Activated CD4-positive, alpha-beta T cell treated with anti-CD3 and anti-CD28 coated beads, Interleukin-2, amount 50 U/mL, for 4 hours (primary cell): ENCODE results near the gene SPDYE17.
"Not testable (repeated sequence)": the region's sequence is repeated elsewhere in the genome, so short reads cannot be mapped to it uniquely, and the experiment has no call there.

Source experiments
- DNase-seq, 2 experiments: peaks; one replicate each; pipeline ENCODE4 v3.0.0-alpha.2; 2020

Gene SPDYE17

GRCh38 chr7:76998285-76998589 is 33.9 kb downstream of the SPDYE17 start:
- DNase-seq: no peak

GRCh38 chr7:76997381-76998284 is 34.5 kb downstream of the SPDYE17 start:
- no peak for DNase-seq

- not testable (repeated sequence) for DNase-seq
Measured at GRCh38 chr7:76996932-76997331, 35.2 kb downstream of the SPDYE17 start.

- not testable (repeated sequence) for DNase-seq
Measured at GRCh38 chr7:76994286-76994685, 37.9 kb downstream of the SPDYE17 start.

- DNase-seq: not testable (repeated sequence)
Measured at GRCh38 chr7:76993831-76994230, 38.3 kb downstream of the SPDYE17 start.

GRCh38 chr7:76992871-76993270 is 39.3 kb downstream of the SPDYE17 start:
- DNase-seq: not testable (repeated sequence)

- not testable (repeated sequence) for DNase-seq
Measured at GRCh38 chr7:76992204-76992603, 40.0 kb downstream of the SPDYE17 start.

- DNase-seq: not testable (repeated sequence)
Measured at GRCh38 chr7:76990202-76990601, 42.0 kb downstream of the SPDYE17 start.

- not testable (repeated sequence) for DNase-seq
Measured at GRCh38 chr7:76985924-76986717, 46.0 kb downstream of the SPDYE17 start.

GRCh38 chr7:76984784-76985136 is 47.4 kb downstream of the SPDYE17 start:
- DNase-seq: not testable (repeated sequence)

- DNase-seq: not testable (repeated sequence)
Measured at GRCh38 chr7:76983937-76984783, 48.0 kb downstream of the SPDYE17 start.

GRCh38 chr7:76983333-76983732 is 48.8 kb downstream of the SPDYE17 start:
- not testable (repeated sequence) for DNase-seq

GRCh38 chr7:76982501-76982900 is 49.7 kb downstream of the SPDYE17 start:
- DNase-seq: not testable (repeated sequence)

- DNase-seq: not testable (repeated sequence)
Measured at GRCh38 chr7:76981187-76981970, 50.8 kb downstream of the SPDYE17 start.

- not testable (repeated sequence) for DNase-seq
Measured at GRCh38 chr7:76980576-76980975, 51.6 kb downstream of the SPDYE17 start.

GRCh38 chr7:76977761-76978367 is 54.3 kb downstream of the SPDYE17 start:
- DNase-seq: not testable (repeated sequence)

- not testable (repeated sequence) for DNase-seq
Measured at GRCh38 chr7:76974793-76975579, 57.2 kb downstream of the SPDYE17 start.

GRCh38 chr7:76974336-76974735 is 57.8 kb downstream of the SPDYE17 start:
- DNase-seq: not testable (repeated sequence)

GRCh38 chr7:76972391-76972790 is 59.8 kb downstream of the SPDYE17 start:
- DNase-seq: not testable (repeated sequence)
